GM23338 (cell line): ENCODE results near the gene VENTX. TPM values are rescaled to one million over a fixed set of nuclear protein-coding genes. Genes with fewer than 3 reads are reported as not detected.

Experiments
- ATAC-seq: fragments of 200-7000 bp; cut with Tn5 transposase; 3 replicates; pipeline ENCODE4 v1.9.1; 2020
- DNase-seq: peaks from one replicate; pipeline ENCODE4 v3.0.0-alpha.2; 2015; ENCODE audit warnings: low spot score
- H2AFZ ChIP-seq: fragments of 200-600 bp; sonication (generic); 2 replicates; pipeline ENCODE4 v1.8.0; 2016; ENCODE audit warnings: antibody characterized with exemption, mild to moderate bottlenecking, moderate library complexity
- H3F3A ChIP-seq: fragments of 200-600 bp; sonication (generic); replicated peaks from 2 replicates; pipeline ENCODE4 v1.8.0; 2017; ENCODE audit warnings: antibody characterized with exemption, mixed run types, low read depth
- H3K27ac ChIP-seq: fragments of 200-600 bp; sonication (generic); 2 replicates; pipeline ENCODE4 v1.6.1; 2016; ENCODE audit warnings: low read depth
- H3K27me3 ChIP-seq: fragments of 200-600 bp; sonication (generic); 2 replicates; pipeline ENCODE4 v1.8.0; 2016; ENCODE audit warnings: mild to moderate bottlenecking, mixed run types, moderate library complexity; ENCODE audit not compliant: insufficient read depth
- H3K36me3 ChIP-seq: fragments of 200-600 bp; sonication (generic); 2 replicates; pipeline ENCODE4 v1.8.0; 2016; ENCODE audit warnings: mild to moderate bottlenecking; ENCODE audit not compliant: insufficient read depth
- H3K4me1 ChIP-seq: fragments of 200-600 bp; sonication (generic); 2 replicates; pipeline ENCODE4 v1.8.0; 2016; ENCODE audit warnings: mild to moderate bottlenecking, moderate library complexity; ENCODE audit not compliant: insufficient read depth
- H3K4me2 ChIP-seq: fragments of 200-600 bp; sonication (generic); 2 replicates; pipeline ENCODE4 v1.7.1; 2017; ENCODE audit warnings: mixed run types
- H3K4me3 ChIP-seq: fragments of 200-600 bp; sonication (generic); 2 replicates; pipeline ENCODE4 v1.6.1; 2016; ENCODE audit warnings: mixed run types
- H3K79me2 ChIP-seq: fragments of 200-600 bp; sonication (generic); replicated peaks from 2 replicates; pipeline ENCODE4 v1.8.0; 2017; ENCODE audit warnings: mild to moderate bottlenecking; ENCODE audit not compliant: insufficient read depth
- H3K9me2 ChIP-seq: fragments of 200-600 bp; sonication (generic); 2 replicates; pipeline ENCODE4 v1.8.0; 2017; ENCODE audit not compliant: insufficient read depth
- H4K20me1 ChIP-seq: fragments of 200-600 bp; sonication (generic); replicated peaks from 2 replicates; pipeline ENCODE4 v1.8.0; 2017; ENCODE audit warnings: mild to moderate bottlenecking; ENCODE audit not compliant: insufficient read depth
- H3K27ac Mint-ChIP-seq: 2 replicates; pipeline ENCODE4 v1.8.0; 2020; ENCODE audit warnings: inconsistent platforms, mild to moderate bottlenecking, moderate library complexity, mixed read lengths
- H3K27me3 Mint-ChIP-seq: 3 replicates; pipeline ENCODE4 v1.8.0; 2022; ENCODE audit warnings: low read depth, mild to moderate bottlenecking, moderate library complexity, mixed read lengths, inconsistent platforms; ENCODE audit not compliant: insufficient read depth, poor library complexity
- H3K36me3 Mint-ChIP-seq: 3 replicates; pipeline ENCODE4 v1.8.0; 2021; ENCODE audit warnings: low read depth, mild to moderate bottlenecking, inconsistent platforms, moderate library complexity, mixed read lengths
- H3K4me1 Mint-ChIP-seq: 3 replicates; pipeline ENCODE4 v1.8.0; 2020; ENCODE audit warnings: mild to moderate bottlenecking, inconsistent platforms, mixed read lengths
- H3K4me3 Mint-ChIP-seq: 3 replicates; pipeline ENCODE4 v1.8.0; 2021; ENCODE audit warnings: moderate library complexity, mild to moderate bottlenecking, inconsistent platforms, mixed read lengths
- H3K9me3 Mint-ChIP-seq: 3 replicates; pipeline ENCODE4 v1.8.0; 2020; ENCODE audit warnings: moderate library complexity, mild to moderate bottlenecking, inconsistent platforms, mixed read lengths
- CREB1 ChIP-seq: fragments of 250-450 bp; sonication (Bioruptor Pico); IDR thresholded peaks from 2 replicates; pipeline ENCODE4 v1.5.0; 2020; ENCODE audit warnings: low read depth, mild to moderate bottlenecking, moderate library complexity
- CTCF ChIP-seq, 2 experiments: fragments of 200-600 bp in 1 of 2; sonication (generic) in 1 of 2; conservative IDR thresholded peaks; 2 replicates each; pipeline versions ENCODE4 v1.5.1 to v1.6.1; 2016 to 2017; ENCODE audit warnings: antibody characterized with exemption in 2 of 2, low read depth in 2 of 2, mild to moderate bottlenecking in 2 of 2, moderate library complexity in 1 of 2
- ETS1 ChIP-seq: IDR thresholded peaks from 2 replicates; pipeline ENCODE4 v1.6.1; 2016; ENCODE audit warnings: antibody characterized with exemption
- EZH2 ChIP-seq: fragments of 200-600 bp; sonication (generic); IDR thresholded peaks from one replicate; pipeline ENCODE4 v1.8.0; 2017; ENCODE audit warnings: antibody characterized with exemption, mild to moderate bottlenecking, low read depth; ENCODE audit not compliant: unreplicated experiment
- EZH2phosphoT487 ChIP-seq: fragments of 200-600 bp; sonication (generic); IDR thresholded peaks from one replicate; pipeline ENCODE4 v1.8.1; 2018; ENCODE audit warnings: antibody characterized with exemption; ENCODE audit not compliant: unreplicated experiment
- POLR2AphosphoS5 ChIP-seq: IDR thresholded peaks from 2 replicates; pipeline ENCODE4 v1.6.1; 2016; ENCODE audit warnings: antibody characterized with exemption, low read depth
- REST ChIP-seq: IDR thresholded peaks from one replicate; pipeline ENCODE4 v1.6.1; 2018; ENCODE audit warnings: antibody characterized with exemption; ENCODE audit not compliant: unreplicated experiment
- STAT1 ChIP-seq: IDR thresholded peaks from one replicate; pipeline ENCODE4 v1.6.1; 2016; ENCODE audit warnings: antibody characterized with exemption; ENCODE audit not compliant: unreplicated experiment
- ZNF331 ChIP-seq: fragments of 250-450 bp; sonication (Bioruptor Pico); IDR thresholded peaks from 2 replicates; pipeline ENCODE4 v1.5.0; 2020; ENCODE audit warnings: low read depth, mild to moderate bottlenecking, moderate library complexity
- polyA plus RNA-seq: library from polyadenylated mRNA; unstranded; fragments of >200 nt; fragmentation: Nextera tagmentation; extraction: Ambion mirVana; gene quantifications from 2 replicates; pipeline ENCODE4 v1.2.1, GENCODE V29; 2016
- total RNA-seq: library from RNA; depleted of rRNA; stranded (reverse); fragments of >200 nt; shearing (Covaris generic); gene quantifications from 2 replicates; pipeline ENCODE4 v1.2.3, GENCODE V29; 2014

VENTX gene
- total and polyA plus RNA-seq, 2 experiments from 2014 or later: 4.8 to 8.1 TPM

GRCh38 chr10:133270773-133271297 lies 33.2 kb downstream of the VENTX start:
- Histone ChIP-seq H3K9me2 (no peaks in the 10 kb centered on the region), H3K4me1 (no peaks in the 10 kb centered on the region), H2AFZ (no peak overlapping the region), H3K4me2 (no peak overlapping the region), H3K27ac (no peak overlapping the region), H3K79me2 (no peaks in the 10 kb centered on the region), H3F3A (no peaks in the 10 kb centered on the region), H4K20me1 (no peaks in the 10 kb centered on the region), H3K27me3 (no peaks in the 10 kb centered on the region), H3K36me3 (no peaks in the 10 kb centered on the region), H3K4me3 (no peak overlapping the region)
- H3K27me3 Mint-ChIP-seq: peaks cover 6% of the 10 kb centered on the region
- no peaks in the 10 kb centered on the region; the same call in 2 of the 3 replicates for H3K36me3 Mint-ChIP-seq
- no peaks in the 10 kb centered on the region for H3K9me3 Mint-ChIP-seq
- H3K27ac Mint-ChIP-seq: no peak overlapping the region
- DNase-seq (no peak), ATAC-seq (no peak)
- TF ChIP-seq ZNF331 (CRISPR knock-in tag) (no peak), EZH2phosphoT487 (no peak), POLR2AphosphoS5 (no peak), CTCF (conservative IDR thresholded peaks at IDR 0.05; ENCODE audit: low read depth in 2 of 2) (no peak), ETS1 (no peak), REST (no peak), EZH2 (no peak), STAT1 (no peak), CREB1 (no peak)
- no peak overlapping the region for H3K4me3 Mint-ChIP-seq
- peaks cover 2% of the 10 kb centered on the region; the same call in 2 of the 3 replicates for H3K4me1 Mint-ChIP-seq
